Islet precursor cell (in vitro differentiated cells): Measurements from ENCODE around the gene SHANK2.

Experiments
- DNase-seq: peaks from one replicate; pipeline ENCODE4 v3.0.0-alpha.2; 2018

The SHANK2 gene

DNA sequence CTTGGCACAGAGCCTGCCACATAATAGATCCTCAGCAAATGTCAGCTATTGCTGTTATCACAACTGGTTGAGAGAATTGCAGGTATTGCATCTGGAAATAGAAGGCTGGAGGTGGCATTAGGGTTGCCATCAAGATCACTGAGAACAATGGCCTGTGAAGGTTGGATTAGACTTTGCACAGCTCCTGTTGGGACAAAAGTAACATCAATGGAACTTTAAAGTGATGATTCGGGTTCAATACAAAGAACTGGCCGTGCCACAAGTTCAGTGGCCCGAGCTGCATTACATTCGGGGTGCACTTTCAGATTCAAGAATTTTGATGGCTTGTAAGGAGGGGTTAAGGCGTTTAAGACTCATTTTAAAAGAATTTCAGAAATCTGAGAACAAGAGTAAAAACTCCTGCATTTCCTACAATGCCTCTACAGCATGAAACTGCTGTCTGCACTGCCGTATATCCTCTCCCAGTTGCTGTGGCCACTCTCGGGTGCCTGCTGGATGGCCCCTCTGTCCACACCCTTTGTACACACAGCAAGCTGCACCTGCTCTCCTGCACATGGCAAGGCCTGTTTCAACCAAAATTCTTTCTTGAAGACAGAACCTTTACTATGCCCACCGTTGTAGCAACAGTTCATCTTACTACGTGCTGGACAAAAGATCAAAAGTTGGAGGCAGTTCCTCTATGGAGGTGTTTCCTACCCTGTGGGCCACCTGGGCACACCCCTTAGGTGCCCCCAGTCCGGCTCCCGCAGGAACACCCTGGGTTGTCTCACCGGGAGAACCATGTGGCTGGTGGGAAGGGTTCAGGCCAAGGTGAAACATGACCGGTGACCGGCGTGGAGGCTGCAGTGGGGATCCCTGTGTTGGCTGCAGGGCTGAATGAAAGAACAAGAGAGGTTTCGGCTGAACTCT, 17.5 kb upstream of the SHANK2 start:
- peak; percentile 37 for DNase-seq

DNA sequence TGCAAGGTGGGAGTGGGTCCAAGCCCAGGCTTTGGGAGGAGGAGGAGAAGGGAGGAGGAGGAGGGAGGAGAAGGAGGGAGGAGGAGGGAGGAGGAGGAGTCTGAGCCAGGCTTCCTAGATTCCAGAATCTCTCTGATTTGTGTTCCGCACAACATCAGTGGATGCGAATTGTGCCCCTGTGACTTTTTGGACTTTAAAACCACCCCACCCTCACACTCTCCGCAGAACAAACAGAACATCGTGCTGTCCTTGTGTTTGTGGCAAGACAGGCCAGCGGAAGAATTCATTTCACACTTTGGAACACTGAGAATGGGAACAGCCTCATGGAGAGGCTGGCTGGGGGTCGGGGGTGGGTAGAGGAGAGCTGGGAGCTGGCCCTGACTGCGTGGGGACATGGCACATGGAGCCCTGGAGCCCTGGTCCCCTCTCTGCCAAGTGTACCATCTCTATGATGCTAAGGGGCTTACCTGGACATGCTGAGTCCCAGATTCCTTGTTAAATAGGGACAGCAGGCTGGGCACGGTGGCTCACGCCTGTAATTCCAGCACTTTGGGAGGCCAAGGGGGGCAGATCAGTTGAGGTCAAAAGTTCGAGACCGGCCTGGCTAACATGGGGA, 16.4 kb upstream of the SHANK2 start:
- DNase-seq: peak; percentile 29

DNA sequence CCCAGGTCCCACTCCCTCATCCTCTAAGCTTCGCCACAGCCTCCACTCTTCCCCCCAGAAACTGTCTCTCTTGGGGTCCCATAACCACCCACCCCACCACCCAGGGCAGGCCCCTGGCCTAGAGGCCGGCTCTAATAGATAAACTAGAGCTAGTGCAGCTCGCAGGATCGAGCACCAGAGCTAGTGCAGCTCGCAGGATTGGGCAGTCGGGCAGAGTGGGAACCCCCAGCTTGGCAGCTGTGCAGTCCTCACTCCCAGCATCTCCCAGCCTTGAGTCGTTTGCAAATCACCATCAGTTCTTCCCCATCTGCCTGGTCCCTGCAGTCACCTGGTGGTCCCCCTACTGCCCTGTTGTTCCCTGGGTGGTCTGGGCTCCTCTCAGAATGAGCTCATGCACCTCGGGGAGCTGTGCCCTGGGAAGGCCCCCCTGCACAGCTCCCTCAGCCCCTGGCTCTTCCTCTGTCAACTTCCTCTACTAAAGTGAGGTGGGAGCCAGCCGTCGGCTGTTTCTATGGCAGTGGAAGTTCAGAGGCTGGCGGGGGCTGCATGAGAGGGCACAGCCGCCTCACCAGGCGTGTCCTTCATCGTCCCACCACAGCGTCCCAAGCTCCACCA, 15.5 kb upstream of the SHANK2 start:
- DNase-seq: peak; percentile 38

DNA sequence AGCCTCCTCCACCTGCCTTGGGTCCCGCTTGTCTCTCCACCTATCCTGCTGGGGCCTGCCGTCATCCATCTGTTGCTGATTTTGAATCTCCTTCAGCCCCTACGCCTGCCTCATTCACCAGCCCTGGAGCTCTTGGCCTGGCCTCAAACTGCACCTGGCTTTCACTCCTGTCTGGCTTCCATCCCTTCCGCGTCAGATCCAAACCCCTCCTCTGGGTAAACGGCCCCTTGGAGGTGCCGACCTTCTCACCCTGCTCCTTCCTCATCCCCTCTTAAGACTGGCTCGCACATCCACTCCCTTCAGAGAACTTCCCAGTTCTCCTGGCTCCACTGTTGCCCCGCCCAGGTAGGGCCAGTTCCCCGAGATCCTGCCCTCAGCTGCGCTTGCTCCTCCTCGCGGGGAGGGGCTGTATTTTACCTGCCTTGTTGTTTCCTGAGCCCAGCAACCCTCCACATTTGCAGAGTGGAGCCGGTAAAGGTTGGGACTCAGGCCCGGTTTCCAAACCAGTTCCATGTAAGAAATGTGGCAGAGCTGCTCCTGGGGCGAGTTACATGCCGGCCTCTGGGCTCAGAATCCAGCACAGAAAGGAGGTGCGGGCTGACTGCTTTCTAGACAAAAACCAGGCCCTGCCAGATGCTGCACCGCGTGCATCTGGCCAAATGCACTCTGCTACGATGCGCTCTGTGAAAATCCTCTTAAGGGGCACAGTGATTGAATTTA, 13.9 kb upstream of the SHANK2 start:
- DNase-seq: peak; percentile 86

DNA sequence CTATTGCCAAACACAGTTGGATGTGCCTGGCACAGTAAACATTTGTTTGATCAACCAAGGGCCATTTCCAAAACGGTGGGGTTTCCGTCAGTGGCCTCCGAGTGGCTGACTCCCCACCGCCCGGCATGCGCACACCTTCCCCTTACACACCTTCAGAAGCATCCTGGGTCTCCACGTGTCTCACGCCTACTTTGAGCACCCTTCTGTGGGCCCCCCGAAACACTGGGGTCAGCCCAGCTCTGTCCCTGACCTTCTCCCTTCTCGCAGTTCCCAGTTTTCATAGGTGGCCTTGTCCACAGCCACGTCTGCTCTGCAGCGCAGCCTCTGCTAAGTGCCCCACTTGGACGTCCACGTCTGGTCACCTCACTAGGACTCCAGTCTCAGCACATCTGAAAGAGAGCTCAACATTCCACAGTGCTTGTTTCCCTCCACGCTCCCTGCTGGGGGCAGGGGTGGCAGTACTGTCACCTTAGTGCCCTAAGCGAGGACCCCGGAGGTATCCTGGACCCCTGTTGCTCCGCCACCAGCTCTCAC, 13.2 kb upstream of the SHANK2 start:
- DNase-seq: peak; percentile 40

DNA sequence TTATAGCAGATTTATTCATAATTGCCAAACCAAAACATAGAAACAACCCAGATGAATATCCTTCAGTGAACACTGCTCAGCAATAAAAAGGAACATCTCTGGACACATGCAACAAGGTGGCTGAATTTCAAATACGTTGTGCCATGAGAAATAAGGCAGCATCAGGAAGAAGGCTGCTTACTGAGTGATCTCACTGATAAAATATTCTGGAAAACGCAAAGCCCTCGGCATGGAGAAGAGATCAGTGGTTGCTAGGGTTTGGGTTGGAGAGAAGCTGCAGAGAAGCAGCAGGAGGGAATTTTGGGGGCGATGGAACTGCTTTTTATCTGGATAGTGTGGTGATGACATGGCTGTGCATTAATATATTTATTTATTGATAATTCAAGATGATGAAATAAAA, 11.0 kb upstream of the SHANK2 start:
- no peak for DNase-seq

DNA sequence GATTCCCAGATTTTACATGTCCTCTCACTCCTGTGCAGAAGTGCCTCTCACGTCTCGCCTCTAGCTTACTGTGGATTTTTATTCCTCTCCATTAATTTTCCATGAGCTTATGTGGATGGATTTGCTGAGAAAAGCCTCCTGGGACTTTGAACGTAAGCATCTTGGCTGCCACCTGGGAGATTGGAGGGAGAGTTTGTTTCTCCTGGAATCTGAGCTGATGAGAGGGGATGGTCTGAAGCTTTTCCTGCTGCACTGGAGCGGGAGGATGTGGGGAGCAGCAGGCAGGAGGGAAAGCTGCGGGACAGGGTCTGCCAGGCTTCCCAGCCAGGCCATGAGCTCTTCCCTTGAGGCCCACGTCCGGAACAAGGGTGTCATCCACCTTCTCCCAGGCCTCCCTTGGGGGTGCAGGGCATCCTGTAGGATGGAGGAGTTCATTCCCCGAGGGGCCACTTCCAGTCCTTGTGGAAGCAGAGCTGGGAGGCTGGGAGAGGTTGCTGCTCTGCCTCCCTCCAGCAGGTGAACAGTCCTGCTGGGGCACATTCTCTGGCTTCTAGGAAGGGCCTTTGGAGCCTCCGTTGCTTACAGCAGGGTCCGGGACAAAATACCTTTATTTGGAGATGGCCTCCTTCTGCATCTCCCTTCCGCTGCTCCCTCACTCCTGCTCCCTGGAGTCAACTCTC, 3.6 kb upstream of the SHANK2 start:
- peak; percentile 78 for DNase-seq

DNA sequence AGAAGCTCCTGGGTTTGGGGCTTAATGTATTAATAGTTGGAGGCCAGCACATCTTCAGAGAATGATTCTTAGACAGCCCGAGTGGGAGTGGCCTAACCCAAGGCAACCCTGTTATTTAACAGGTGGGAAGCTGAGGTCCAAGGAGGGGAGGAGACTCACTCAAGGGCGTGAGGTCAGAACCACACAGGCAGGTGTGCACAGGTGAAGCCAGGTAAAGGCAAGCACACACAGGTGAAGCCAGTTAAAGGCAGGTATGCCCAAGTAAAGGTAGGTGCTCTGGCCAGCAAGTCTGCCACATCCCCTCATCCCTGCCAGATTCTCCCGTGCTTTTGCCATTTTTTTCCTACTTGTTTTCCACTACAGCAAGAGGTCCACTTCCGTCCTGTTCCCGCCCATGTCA, 2.9 kb upstream of the SHANK2 start:
- no peak for DNase-seq

DNA sequence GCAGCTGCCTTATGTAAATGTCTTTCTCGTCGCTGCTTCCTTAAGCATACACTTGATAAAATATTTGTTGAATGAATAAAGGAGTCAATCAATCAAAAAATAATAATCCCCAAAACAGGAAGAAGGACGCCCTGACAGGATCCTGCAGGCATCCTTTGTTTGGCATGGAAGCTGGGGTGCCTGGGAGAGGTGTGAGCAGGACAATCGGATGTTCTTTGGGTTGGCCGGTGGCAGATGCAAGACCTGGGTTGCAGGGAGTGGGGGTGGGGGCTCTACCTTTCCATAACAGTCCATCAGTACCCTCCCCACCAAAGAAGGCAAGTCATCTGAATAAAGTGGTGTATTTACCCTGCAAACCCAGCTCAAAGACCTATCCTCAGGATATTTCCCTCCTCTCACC, 1.4 kb upstream of the SHANK2 start:
- no peak for DNase-seq

DNA sequence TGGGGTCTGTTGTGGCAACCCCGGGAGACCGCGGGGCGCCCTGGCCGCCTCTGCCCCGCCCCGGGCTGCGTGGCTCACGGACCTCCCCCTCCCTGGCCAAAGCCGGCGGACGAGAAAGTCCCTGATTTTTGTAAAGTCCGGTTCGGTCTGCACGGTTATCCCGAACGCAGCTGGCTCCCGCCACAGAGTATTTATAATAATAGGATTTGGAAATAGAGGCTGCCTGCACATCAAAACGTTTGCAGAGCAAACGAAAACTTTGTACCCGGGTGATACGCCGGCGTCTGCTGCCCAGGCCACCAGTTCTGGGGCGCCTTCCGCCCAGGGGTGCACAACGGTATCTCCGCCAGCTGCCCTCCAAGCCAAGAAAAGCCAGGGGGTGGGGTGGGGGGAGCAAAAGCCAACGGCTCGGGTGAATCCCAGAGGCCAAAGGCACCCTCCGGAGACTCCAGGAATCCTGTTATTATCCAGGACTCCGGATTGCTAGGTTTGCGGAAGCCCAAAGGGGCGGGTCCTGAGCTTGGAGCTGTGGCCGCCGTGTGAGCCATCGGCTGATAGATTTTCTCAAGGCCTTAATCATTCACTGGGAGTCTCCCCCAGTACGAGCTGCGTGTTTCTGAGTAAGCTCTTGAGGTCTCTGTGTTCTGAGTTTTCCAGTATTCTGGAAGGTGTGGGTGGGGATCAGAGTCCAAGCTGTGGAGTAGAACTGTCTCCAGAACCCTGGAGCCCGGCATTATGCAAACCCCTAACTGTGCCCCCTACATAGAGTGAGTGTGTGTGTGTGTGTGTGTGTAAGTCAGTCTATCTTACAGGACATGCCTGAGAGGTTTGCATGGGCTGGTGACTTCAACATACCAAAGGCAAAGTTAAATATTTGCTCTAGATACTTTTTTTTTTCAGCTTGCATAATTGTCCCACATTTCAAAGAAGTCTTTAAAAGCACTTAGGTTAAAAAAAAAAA, 673 bp upstream of the SHANK2 start:
- DNase-seq: peak; percentile 88

DNA sequence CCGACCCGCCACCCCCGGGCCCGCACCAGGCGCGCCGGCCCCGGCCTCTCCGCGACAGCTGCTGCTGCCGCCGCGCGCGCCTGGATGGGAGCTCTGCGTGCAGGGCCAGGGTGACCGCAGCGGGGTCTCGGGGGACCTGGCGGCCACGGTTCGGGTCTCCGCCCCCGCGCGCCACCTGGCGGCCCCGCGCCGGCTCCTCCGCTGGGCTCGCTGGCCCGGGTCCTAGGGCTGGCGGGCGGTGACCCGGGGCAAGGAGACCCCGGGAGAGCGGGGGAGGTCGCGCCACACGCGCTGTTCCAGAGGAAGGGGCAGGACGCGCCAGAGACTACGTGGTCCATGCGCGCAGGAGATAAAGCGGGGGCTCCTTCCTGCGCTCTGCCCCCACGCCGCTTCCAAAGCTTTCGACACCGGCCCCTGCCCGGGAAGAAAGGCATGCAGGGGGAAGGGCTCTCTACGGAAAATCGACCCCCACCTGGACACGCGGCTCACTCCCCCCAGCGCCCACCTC, 562 bp downstream of the SHANK2 start:
- peak; percentile 80 for DNase-seq

DNA sequence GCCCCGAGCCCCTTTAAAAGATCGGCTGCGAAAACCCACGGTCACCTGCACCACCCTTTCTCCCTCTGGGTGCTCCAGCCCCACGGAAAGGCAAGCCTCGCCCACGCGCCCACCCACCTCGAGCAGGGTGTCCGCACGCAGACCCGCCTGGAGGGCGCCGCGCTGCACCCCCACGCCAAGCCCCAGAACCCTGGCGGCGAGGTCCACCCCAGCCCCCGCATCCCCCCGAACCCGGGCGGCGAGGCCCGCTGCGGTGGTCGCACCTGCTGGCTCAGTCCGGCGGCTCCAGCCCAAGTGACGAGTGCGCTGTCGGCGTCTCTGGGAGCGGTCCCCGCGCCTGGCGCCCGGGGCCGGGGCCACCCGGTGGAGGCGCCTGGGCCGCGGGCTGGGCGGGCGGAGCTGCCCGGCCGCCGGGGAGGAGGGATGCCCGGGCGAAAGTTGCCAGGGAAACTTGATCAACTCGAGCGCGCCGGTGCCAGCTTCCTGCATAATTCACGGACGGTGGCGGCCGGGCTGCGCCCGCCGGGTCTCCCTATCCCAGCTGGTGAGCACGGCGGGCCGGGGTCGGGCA, 1.1 kb downstream of the SHANK2 start:
- no peak for DNase-seq

DNA sequence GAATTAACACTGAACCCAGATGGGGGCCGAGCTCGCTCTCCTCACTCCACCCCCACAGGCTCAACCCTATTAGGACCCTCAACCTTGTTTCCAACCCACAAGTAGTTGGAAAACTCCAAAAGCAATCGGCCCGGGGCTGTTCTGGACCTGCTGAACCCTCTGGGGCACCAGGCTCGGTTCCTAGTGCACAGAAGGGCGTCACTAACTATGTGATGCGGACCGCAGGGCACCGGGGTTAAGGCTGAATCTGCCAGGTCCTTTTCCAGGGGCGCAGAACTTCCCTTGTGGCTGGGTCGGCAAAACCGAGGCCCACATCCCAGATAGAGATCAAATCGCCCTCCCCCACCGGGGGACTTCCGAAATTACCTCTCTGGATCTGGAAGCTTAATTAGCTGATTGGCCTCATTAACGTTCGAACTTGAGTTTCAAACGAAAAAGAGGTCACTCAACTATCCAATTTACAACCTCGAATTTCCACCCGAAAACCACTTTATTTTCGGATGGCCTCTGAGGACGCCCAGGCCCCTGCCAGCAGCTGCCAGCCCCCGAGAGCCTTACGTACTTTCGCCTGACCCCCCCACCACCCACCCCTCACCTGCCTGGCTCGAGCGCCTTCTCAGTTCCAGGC, 1.7 kb downstream of the SHANK2 start:
- peak; percentile 50 for DNase-seq

DNA sequence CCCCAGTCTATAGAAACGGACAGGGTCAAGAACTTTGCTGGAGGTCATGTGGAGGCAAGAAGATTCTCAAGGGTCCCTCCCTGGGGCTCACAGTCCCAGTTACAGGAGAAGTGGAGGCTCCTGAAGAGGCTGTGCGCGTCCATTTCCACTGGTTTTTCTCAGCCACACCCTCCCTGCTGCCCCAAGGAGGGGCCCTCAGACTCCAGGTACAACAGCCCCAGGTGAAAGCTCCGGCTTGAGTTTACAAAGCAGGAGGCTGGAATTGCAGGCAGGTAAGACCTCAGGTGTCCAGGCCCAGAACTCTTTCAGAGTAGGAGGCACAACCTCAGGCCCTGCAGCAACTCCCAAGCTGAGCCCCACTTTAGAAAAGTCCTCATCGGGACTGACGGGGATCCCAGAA, 3.1 kb downstream of the SHANK2 start:
- DNase-seq: peak; percentile 65

DNA sequence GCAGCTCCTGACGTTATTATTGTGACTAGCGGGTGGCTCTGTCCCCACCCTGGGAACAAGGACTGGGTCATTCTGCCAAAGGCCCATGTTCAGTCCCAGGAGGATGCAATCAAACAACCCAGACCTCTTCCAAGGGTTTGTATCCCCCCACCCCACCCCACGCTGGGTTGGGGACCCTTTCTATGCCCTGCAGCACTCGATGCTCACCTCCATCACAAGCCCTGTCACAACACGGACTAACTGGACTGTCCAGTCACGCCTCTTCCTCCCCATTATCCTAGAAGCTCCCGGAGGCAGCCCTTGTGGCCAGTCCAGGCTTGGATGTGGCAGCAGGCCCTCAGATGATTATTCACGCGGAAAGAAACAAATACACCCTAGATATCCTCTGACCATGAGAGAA, 3.7 kb downstream of the SHANK2 start:
- DNase-seq: peak; percentile 69

DNA sequence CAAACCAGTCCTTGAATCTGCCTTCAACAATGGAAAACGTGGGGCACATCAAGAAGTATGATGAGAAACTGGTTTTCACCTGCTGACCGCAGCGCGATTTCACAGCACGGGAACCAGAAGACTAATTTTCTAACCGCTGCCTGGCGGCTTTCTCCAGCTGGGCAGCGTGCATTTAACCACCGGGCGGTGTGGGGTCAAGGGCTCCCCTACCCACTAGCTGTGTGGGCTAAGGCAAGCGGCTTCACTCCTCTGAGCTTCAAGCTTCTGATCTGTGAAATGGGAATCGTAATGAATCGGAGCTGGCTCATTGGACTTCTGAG, 4.2 kb downstream of the SHANK2 start:
- peak; percentile 48 for DNase-seq

DNA sequence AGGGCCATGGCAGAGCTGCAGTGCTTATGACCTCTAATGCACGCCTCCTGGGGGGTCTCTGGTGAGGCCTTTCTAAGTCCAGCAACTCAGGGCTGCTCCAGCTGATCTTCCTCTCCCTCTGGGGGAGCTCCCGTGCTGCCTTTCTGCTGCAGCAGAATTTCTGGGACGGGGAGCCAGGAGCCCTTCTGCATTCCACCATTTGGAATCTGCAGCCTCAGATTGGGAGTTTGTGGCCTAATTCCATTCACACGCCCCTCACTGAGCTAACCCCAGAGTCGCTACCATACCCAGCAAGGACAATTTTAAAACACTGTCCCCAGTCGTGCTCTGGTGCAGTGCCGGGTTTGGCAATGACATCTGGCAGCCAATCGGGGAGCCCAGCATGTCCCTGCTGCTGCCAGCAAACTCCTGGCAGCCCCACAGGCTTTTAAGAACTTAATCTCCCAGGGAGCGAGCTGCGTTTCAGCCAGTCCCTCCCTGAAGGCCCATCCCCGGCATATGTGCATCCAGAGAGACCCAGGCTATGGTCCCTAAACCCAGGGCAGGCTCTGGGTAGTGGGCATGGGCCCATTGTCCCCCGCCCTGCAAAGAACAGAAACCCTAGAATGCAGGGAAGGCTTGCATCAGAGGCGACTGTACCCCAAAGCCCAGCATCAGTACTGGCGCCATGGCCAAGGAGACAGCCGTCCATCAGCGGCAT, 4.7 kb downstream of the SHANK2 start:
- DNase-seq: peak; percentile 61

DNA sequence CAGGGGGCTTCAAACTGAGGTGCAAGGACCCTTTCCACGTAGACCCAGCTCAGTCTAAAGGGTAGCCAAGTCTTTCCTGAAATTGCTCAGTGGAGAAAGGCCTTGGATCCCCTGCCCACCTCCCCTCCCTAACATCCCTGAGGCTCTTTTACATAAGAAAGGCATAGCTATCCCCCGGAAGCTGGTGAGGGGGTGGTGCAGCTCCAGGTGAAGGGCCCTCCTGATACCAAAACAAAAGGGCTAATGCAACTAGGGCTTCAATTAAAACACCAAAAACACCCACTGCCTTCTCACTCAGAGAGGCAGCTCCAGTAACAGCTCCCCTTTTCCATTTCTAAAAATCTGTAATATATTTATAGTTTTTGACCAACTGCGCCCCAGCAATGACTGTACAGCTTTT, 5.8 kb downstream of the SHANK2 start:
- peak; percentile 77 for DNase-seq

DNA sequence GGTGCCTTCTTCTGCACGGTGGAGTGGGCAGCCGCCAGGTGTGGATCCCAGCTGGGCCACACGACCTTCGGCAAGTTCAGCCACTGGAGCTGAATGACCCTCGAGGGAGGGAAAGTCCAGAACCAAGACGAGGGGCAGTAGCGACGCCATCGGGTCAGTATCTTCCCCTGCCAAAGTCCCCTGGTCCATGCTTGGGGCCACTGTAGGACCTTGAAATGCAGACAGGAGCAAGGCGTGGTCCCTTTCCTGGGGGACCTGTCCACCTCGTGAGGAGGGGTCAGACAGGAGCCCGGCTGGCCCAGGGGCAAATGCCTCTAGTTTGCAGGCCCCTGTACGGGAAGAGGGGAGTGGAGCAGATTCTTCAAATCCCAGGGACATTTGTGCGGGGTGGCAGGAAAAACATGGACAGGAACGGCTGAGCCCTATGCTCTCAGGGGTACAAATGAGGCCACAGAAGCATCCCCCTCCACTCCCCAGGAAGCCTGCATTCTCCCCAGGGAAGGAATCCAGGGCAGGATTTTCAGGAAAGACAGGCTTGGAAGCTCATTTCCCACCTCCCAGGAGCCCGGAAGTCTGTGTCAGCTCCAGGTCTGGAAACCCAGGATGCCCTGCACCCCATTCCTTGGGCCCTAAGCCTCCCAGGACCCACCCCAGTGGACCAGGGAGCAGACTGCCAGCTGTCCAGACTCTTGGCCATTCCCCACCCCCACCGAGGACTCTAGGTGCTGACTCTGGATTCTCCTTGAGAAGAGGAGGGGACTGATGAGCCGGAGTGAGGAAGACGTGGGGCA, 6.6 kb downstream of the SHANK2 start:
- DNase-seq: peak; percentile 86
